OCI-LY7 (cell line): ENCODE measurements around the gene MACROD1. TPM values are rescaled to one million over a fixed set of nuclear protein-coding genes. Genes with fewer than 3 reads are reported as not detected.

Experiments
- BruUV-seq: library from RNA; stranded (reverse); fragments of 400-500 nt; replicated peaks from 2 replicates; lab custom pipeline; 2021; lab: Mats Ljungman, UMichigan
- CTCF ChIA-PET: fragments of 300-600 bp; sonication (Branson Sonifier 250); formaldehyde crosslinking; loops from one replicate; lab custom pipeline; 2022; ENCODE audit warnings: antibody characterized with exemption; ENCODE audit not compliant: unreplicated experiment; lab: Charles Lee
- POLR2A ChIA-PET: fragments of 300-600 bp; sonication (Branson Sonifier 250); formaldehyde crosslinking; loops from one replicate; lab custom pipeline; 2022; ENCODE audit warnings: antibody characterized with exemption; lab: Charles Lee
- DNase-seq: peaks from one replicate; pipeline ENCODE4 v3.0.0-alpha.2; 2015; ENCODE audit warnings: low spot score
- H2AFZ ChIP-seq: fragments of 200-600 bp; sonication (generic), shearing (Covaris generic); 2 replicates; pipeline ENCODE4 v1.6.1; 2014; ENCODE audit warnings: mild to moderate bottlenecking, antibody characterized with exemption, low read length, moderate library complexity
- H3K27ac ChIP-seq: fragments of 200-600 bp; sonication (generic); 2 replicates; pipeline ENCODE4 v1.5.1; 2014; ENCODE audit warnings: mixed run types, low read depth, mild to moderate bottlenecking, moderate library complexity, low read length, inconsistent platforms; ENCODE audit not compliant: poor library complexity, severe bottlenecking
- H3K36me3 ChIP-seq: fragments of 200-600 bp; sonication (generic); 2 replicates; pipeline ENCODE4 v1.6.1; 2014; ENCODE audit warnings: mild to moderate bottlenecking, antibody characterized with exemption, low read length, moderate library complexity, mixed read lengths; ENCODE audit not compliant: insufficient read depth
- H3K4me1 ChIP-seq: fragments of 200-600 bp; sonication (generic); 2 replicates; pipeline ENCODE4 v1.5.1; 2014; ENCODE audit warnings: mild to moderate bottlenecking, low read length; ENCODE audit not compliant: insufficient read depth, poor library complexity, severe bottlenecking
- H3K4me2 ChIP-seq: fragments of 200-600 bp; sonication (generic); 2 replicates; pipeline ENCODE4 v1.6.1; 2014; ENCODE audit warnings: mild to moderate bottlenecking, low read length
- H3K4me3 ChIP-seq: fragments of 200-600 bp; sonication (generic); 2 replicates; pipeline ENCODE4 v1.5.1; 2014; ENCODE audit warnings: mild to moderate bottlenecking, low read depth, low read length; ENCODE audit not compliant: poor library complexity, severe bottlenecking
- H3K79me2 ChIP-seq: fragments of 200-600 bp; sonication (generic); 2 replicates; pipeline ENCODE4 v1.6.1; 2016; ENCODE audit warnings: low read depth, mild to moderate bottlenecking, low read length, moderate library complexity, mixed read lengths; ENCODE audit not compliant: insufficient read depth
- H3K9me2 ChIP-seq: fragments of 200-600 bp; sonication (generic); 2 replicates; pipeline ENCODE4 v1.6.1; 2016; ENCODE audit warnings: mild to moderate bottlenecking, low read length, mixed read lengths; ENCODE audit not compliant: insufficient read depth
- H3K9me3 ChIP-seq: fragments of 200-600 bp; sonication (generic); 2 replicates; pipeline ENCODE4 v1.6.1; 2014; ENCODE audit warnings: mild to moderate bottlenecking, mixed run types, low read length, mixed read lengths
- H4K20me1 ChIP-seq: fragments of 200-600 bp; sonication (generic); 2 replicates; pipeline ENCODE4 v1.6.1; 2014; ENCODE audit warnings: mild to moderate bottlenecking, antibody characterized with exemption, low read length, moderate library complexity, mixed read lengths; ENCODE audit not compliant: insufficient read depth
- CTCF ChIP-seq: fragments of 200-600 bp; sonication (generic); conservative IDR thresholded peaks from 2 replicates; pipeline ENCODE4 v1.5.1; 2014; ENCODE audit warnings: mild to moderate bottlenecking, antibody characterized with exemption, low read length, moderate library complexity, mixed read lengths
- EZH2phosphoT487 ChIP-seq: fragments of 200-600 bp; sonication (generic); IDR thresholded peaks from 2 replicates; pipeline ENCODE4 v1.6.1; 2018; ENCODE audit warnings: low read depth, borderline replicate concordance, mild to moderate bottlenecking, mixed run types, antibody characterized with exemption, low read length, moderate library complexity, mixed read lengths
- intact Hi-C: fragments of 100-400 bp; cut with micrococcal nuclease; formaldehyde crosslinking; loops from one replicate; pipeline ENCODE4 v1.10.0; 2022; ENCODE audit not compliant: unreplicated experiment
- total RNA-seq, 2 experiments: library from RNA; depleted of rRNA in 1 of 2; stranded (reverse); fragments of >200 nt in 1 of 2; shearing (Covaris generic) in 1 of 2; gene quantifications; 2 replicates each; pipeline ENCODE4 v1.2.3, GENCODE V29; 2014 to 2022

Gene MACROD1
- total RNA-seq, 2 experiments from 2014 or later: 14.7 to 25.4 TPM

- no TSS peak for BruUV-seq
- H3K4me1 ChIP-seq: peaks cover 32% of the 10 kb centered on the region
- H3K4me2 ChIP-seq: no peak overlapping the region
- H3K4me3 ChIP-seq: no peak overlapping the region
- no peak for DNase-seq
- H2AFZ ChIP-seq: no peak overlapping the region
- CTCF ChIA-PET: interaction anchor here (1.0 kb wide), 1 partner anchor 39 kb away, joined by 3 read pairs; no protein-coding TSS in a partner anchor
- no peak overlapping the region for H3K27ac ChIP-seq
- H3K9me3 ChIP-seq: no peaks in the 10 kb centered on the region
- POLR2A ChIA-PET: interaction anchor here (1.1 to 4.2 kb wide), 2 partner anchors 18 to 20 kb away, joined by 4 to 28 read pairs; partner anchors contain the start of gene STIP1
- peaks cover 77% of the 10 kb centered on the region for H3K36me3 ChIP-seq
- TF ChIP-seq EZH2phosphoT487 (no peak), CTCF (no peak)
- intact Hi-C loops: loop anchor here (1.0 to 5.0 kb wide), 3 partner anchors 66 to 101 kb away; partner anchors contain the start of gene GPR137
- H3K79me2 ChIP-seq: peaks cover 16% of the 10 kb centered on the region; the same call in 1 of the 2 replicates
- no peaks in the 10 kb centered on the region for H3K9me2 ChIP-seq
- H4K20me1 ChIP-seq: no peaks in the 10 kb centered on the region
These were observed 37.6 kb upstream of the MACROD1 start for GRCh38 chr11:64203421-64204079.

- no peak overlapping the region for H3K4me2 ChIP-seq
- peaks cover 10% of the 10 kb centered on the region; the same call in 1 of the 2 replicates for H3K79me2 ChIP-seq
- intact Hi-C loops: loop anchor here (5.0 kb wide), 1 partner anchor 84 kb away; the partner anchor contains the start of gene GPR137
- CTCF ChIA-PET: no interaction called here
- peaks cover 71% of the 10 kb centered on the region for H3K36me3 ChIP-seq
- DNase-seq: no peak
- no peak overlapping the region for H3K4me3 ChIP-seq
- H3K9me2 ChIP-seq: no peaks in the 10 kb centered on the region
- H3K27ac ChIP-seq: no peak overlapping the region
- BruUV-seq: no TSS peak
- POLR2A ChIA-PET: no interaction called here
- no peak overlapping the region for H2AFZ ChIP-seq
- peaks cover 27% of the 10 kb centered on the region for H3K4me1 ChIP-seq
- no peak for TF ChIP-seq EZH2phosphoT487
- TF ChIP-seq CTCF: no peak
- no peaks in the 10 kb centered on the region for H4K20me1 ChIP-seq
- no peaks in the 10 kb centered on the region for H3K9me3 ChIP-seq
These were observed 37.1 kb upstream of the MACROD1 start for GRCh38 chr11:64202992-64203391.

- no peak for DNase-seq
- Histone ChIP-seq H3K79me2 (peaks cover 4% of the 10 kb centered on the region; the same call in 1 of the 2 replicates), H3K4me3 (no peak overlapping the region), H3K4me2 (no peak overlapping the region), H3K27ac (no peak overlapping the region), H4K20me1 (no peaks in the 10 kb centered on the region), H3K9me3 (no peaks in the 10 kb centered on the region), H3K36me3 (peaks cover 61% of the 10 kb centered on the region), H3K9me2 (no peaks in the 10 kb centered on the region), H2AFZ (no peak overlapping the region), H3K4me1 (peaks cover 24% of the 10 kb centered on the region)
- ChIA-PET CTCF (no interaction called here), POLR2A (no interaction called here)
- intact Hi-C loops: loop anchor here (5.0 kb wide), 1 partner anchor 86 kb away; the partner anchor contains the start of gene GPR137
- TF ChIP-seq EZH2phosphoT487 (no peak), CTCF (no peak)
- BruUV-seq: no TSS peak
These were observed 35.6 kb upstream of the MACROD1 start for GRCh38 chr11:64201543-64201942.
